Osteocyte (in vitro differentiated cells): Measurements from ENCODE around the gene NCKAP5L. TPM values are rescaled to one million over a fixed set of nuclear protein-coding genes. Genes with fewer than 3 reads are reported as not detected.

Experiments
- DNase-seq: peaks from one replicate; pipeline ENCODE4 v3.0.0; 2021; ENCODE audit warnings: mixed read lengths; ENCODE audit not compliant: unreplicated experiment; ENCODE audit errors: extremely low spot score
- H3K27ac Mint-ChIP-seq: one replicate; pipeline ENCODE4 v1.8.0; 2021; ENCODE audit warnings: mild to moderate bottlenecking, mixed read lengths; ENCODE audit not compliant: unreplicated experiment
- H3K27me3 Mint-ChIP-seq: one replicate; pipeline ENCODE4 v1.8.0; 2021; ENCODE audit warnings: mixed read lengths; ENCODE audit not compliant: unreplicated experiment
- H3K36me3 Mint-ChIP-seq: one replicate; pipeline ENCODE4 v1.8.0; 2021; ENCODE audit warnings: mixed read lengths; ENCODE audit not compliant: unreplicated experiment
- H3K4me1 Mint-ChIP-seq: one replicate; pipeline ENCODE4 v1.8.0; 2021; ENCODE audit warnings: mixed read lengths; ENCODE audit not compliant: unreplicated experiment
- H3K4me3 Mint-ChIP-seq: one replicate; pipeline ENCODE4 v1.8.0; 2021; ENCODE audit warnings: mild to moderate bottlenecking, moderate library complexity, mixed read lengths; ENCODE audit not compliant: unreplicated experiment
- H3K9me3 Mint-ChIP-seq: one replicate; pipeline ENCODE4 v1.8.0; 2021; ENCODE audit warnings: mixed read lengths; ENCODE audit not compliant: unreplicated experiment
- CTCF ChIP-seq: fragments of 200-600 bp; sonication (generic); IDR thresholded peaks from 2 replicates; pipeline ENCODE4 v1.5.0; 2021; ENCODE audit warnings: antibody characterized with exemption, mild to moderate bottlenecking, moderate library complexity
- total RNA-seq: library from RNA; stranded (reverse); gene quantifications from 2 replicates; pipeline ENCODE4 v1.2.1, GENCODE V29; 2021

The NCKAP5L gene
- total RNA-seq, 1 donor from 2014 or later = 42.4 TPM

- Mint-ChIP-seq H3K9me3 (no peaks in the 10 kb centered on the region), H3K36me3 (peaks cover 17% of the 10 kb centered on the region), H3K4me1 (peaks cover 39% of the 10 kb centered on the region), H3K27ac (no peak overlapping the region), H3K4me3 (no peak overlapping the region), H3K27me3 (no peaks in the 10 kb centered on the region)
- TF ChIP-seq CTCF = no peak
- no peak for DNase-seq
Measured at GRCh38 chr12:49811136-49811535, 17.1 kb downstream of the NCKAP5L start.

- DNase-seq = no peak
- Mint-ChIP-seq H3K27ac (peak overlapping the region; percentile 70), H3K9me3 (no peaks in the 10 kb centered on the region), H3K36me3 (peaks cover 16% of the 10 kb centered on the region), H3K4me3 (no peak overlapping the region), H3K4me1 (peaks cover 36% of the 10 kb centered on the region), H3K27me3 (no peaks in the 10 kb centered on the region)
- TF ChIP-seq CTCF = no peak
Measured at GRCh38 chr12:49809906-49810389, 18.3 kb downstream of the NCKAP5L start.

GRCh38 chr12:49809381-49809905, 18.8 kb downstream of the NCKAP5L start:
- no peak for DNase-seq
- peaks cover 15% of the 10 kb centered on the region for H3K36me3 Mint-ChIP-seq
- peak overlapping the region; percentile 70 for H3K27ac Mint-ChIP-seq
- H3K9me3 Mint-ChIP-seq = no peaks in the 10 kb centered on the region
- peaks cover 36% of the 10 kb centered on the region for H3K4me1 Mint-ChIP-seq
- H3K4me3 Mint-ChIP-seq = no peak overlapping the region
- no peak for TF ChIP-seq CTCF
- no peaks in the 10 kb centered on the region for H3K27me3 Mint-ChIP-seq

- Mint-ChIP-seq H3K9me3 (no peaks in the 10 kb centered on the region), H3K27me3 (no peaks in the 10 kb centered on the region), H3K4me1 (peaks cover 36% of the 10 kb centered on the region), H3K27ac (peak overlapping the region; percentile 70), H3K36me3 (peaks cover 17% of the 10 kb centered on the region), H3K4me3 (no peak overlapping the region)
- TF ChIP-seq CTCF = no peak
- no peak for DNase-seq
Measured at GRCh38 chr12:49808686-49809380, 19.4 kb downstream of the NCKAP5L start.

GRCh38 chr12:49807991-49808580, 20.1 kb downstream of the NCKAP5L start:
- no peak for TF ChIP-seq CTCF
- peaks cover 34% of the 10 kb centered on the region for H3K4me1 Mint-ChIP-seq
- no peak for DNase-seq
- H3K9me3 Mint-ChIP-seq = no peaks in the 10 kb centered on the region
- H3K27ac Mint-ChIP-seq = peak overlapping the region; percentile 3
- H3K36me3 Mint-ChIP-seq = peaks cover 17% of the 10 kb centered on the region
- H3K27me3 Mint-ChIP-seq = no peaks in the 10 kb centered on the region
- H3K4me3 Mint-ChIP-seq = no peak overlapping the region
